GM10847 (cell line): Measurements from ENCODE around the gene PHKB.

Experiments used
- POLR2A ChIP-seq: IDR thresholded peaks from 2 replicates; pipeline ENCODE4 v1.6.1; 2011; ENCODE audit not compliant: insufficient read length; ENCODE audit errors: extremely low read depth

The PHKB gene

GRCh38 chr16:47538472-47538871, 77.3 kb downstream of the PHKB start:
- no peak for TF ChIP-seq POLR2A

- TF ChIP-seq POLR2A: no peak
These were observed 92.9 kb downstream of the PHKB start for GRCh38 chr16:47553853-47554564.

GRCh38 chr16:47561286-47561685, 100.2 kb downstream of the PHKB start:
- no peak for TF ChIP-seq POLR2A

- TF ChIP-seq POLR2A: no peak
These were observed 101.2 kb downstream of the PHKB start for GRCh38 chr16:47562366-47562765.

GRCh38 chr16:47565454-47565853, 104.3 kb downstream of the PHKB start:
- TF ChIP-seq POLR2A: no peak

GRCh38 chr16:47567321-47567720, 106.2 kb downstream of the PHKB start:
- TF ChIP-seq POLR2A: no peak

- TF ChIP-seq POLR2A: no peak
These were observed 107.2 kb downstream of the PHKB start for GRCh38 chr16:47568351-47568750.

- TF ChIP-seq POLR2A: no peak
These were observed 109.9 kb downstream of the PHKB start for GRCh38 chr16:47571049-47571448.

- no peak for TF ChIP-seq POLR2A
These were observed 110.6 kb downstream of the PHKB start for GRCh38 chr16:47571711-47572110.

- no peak for TF ChIP-seq POLR2A
These were observed 113.2 kb downstream of the PHKB start for GRCh38 chr16:47574091-47575054.

- no peak for TF ChIP-seq POLR2A
These were observed 115.9 kb downstream of the PHKB start for GRCh38 chr16:47577029-47577428.

GRCh38 chr16:47578033-47578432, 116.9 kb downstream of the PHKB start:
- TF ChIP-seq POLR2A: no peak

GRCh38 chr16:47578573-47578972, 117.4 kb downstream of the PHKB start:
- no peak for TF ChIP-seq POLR2A

- no peak for TF ChIP-seq POLR2A
These were observed 120.0 kb downstream of the PHKB start for GRCh38 chr16:47581114-47581513.

GRCh38 chr16:47584464-47585225, 123.5 kb downstream of the PHKB start:
- no peak for TF ChIP-seq POLR2A
